ENCODE results near the gene PLAU.

PLAU gene

GRCh38 chr10:73910764-73911552, at the start of gene PLAU:
Gene PLAU (plus strand): TSS chr10:73911132. CDS start chr10:73911556, 424 bp downstream.
- ATAC-seq = peak; percentile 44 to 54

GRCh38 chr10:73862011-73862410, 48.9 kb upstream of the PLAU start:
- no peak for ATAC-seq

- ATAC-seq = no peak
These were observed 47.7 kb upstream of the PLAU start for GRCh38 chr10:73863039-73863817.

- ATAC-seq = no peak
These were observed 46.7 kb upstream of the PLAU start for GRCh38 chr10:73864229-73864628.

- no peak for ATAC-seq
These were observed 45.8 kb upstream of the PLAU start for GRCh38 chr10:73865107-73865458.

GRCh38 chr10:73865459-73866442, 45.2 kb upstream of the PLAU start:
- ATAC-seq = peak; percentile 69 to 72

- no peak for ATAC-seq
These were observed 44.3 kb upstream of the PLAU start for GRCh38 chr10:73866621-73867020.

- ATAC-seq = no peak
These were observed 43.7 kb upstream of the PLAU start for GRCh38 chr10:73867126-73867807.

GRCh38 chr10:73867871-73868631, 42.9 kb upstream of the PLAU start:
- no peak for ATAC-seq

- no peak for ATAC-seq
These were observed 42.2 kb upstream of the PLAU start for GRCh38 chr10:73868655-73869195.

- ATAC-seq = no peak
These were observed 39.4 kb upstream of the PLAU start for GRCh38 chr10:73871295-73872189.

GRCh38 chr10:73872190-73872710, 38.7 kb upstream of the PLAU start:
- no peak for ATAC-seq

- ATAC-seq = no peak
These were observed 37.6 kb upstream of the PLAU start for GRCh38 chr10:73873142-73873837.

GRCh38 chr10:73873838-73874215, 37.1 kb upstream of the PLAU start:
- ATAC-seq = no peak

- ATAC-seq = peak; percentile 85 to 89
These were observed 36.4 kb upstream of the PLAU start, which contains the start of gene CAMK2G for GRCh38 chr10:73874267-73875138. Gene CAMK2G (minus strand): TSS chr10:73874555. CDS start chr10:73874461, 94 bp downstream.

GRCh38 chr10:73875139-73875475, 35.8 kb upstream of the PLAU start:
- peak; percentile 43 to 54 for ATAC-seq

- no peak for ATAC-seq
These were observed 34.8 kb upstream of the PLAU start for GRCh38 chr10:73876157-73876556.

- no peak for ATAC-seq
These were observed 34.4 kb upstream of the PLAU start for GRCh38 chr10:73876566-73876965.

All from activated CD4-positive, CD25-positive, alpha-beta regulatory T cell treated with anti-CD3 and anti-CD28 coated beads, Interleukin-2, amount 50 U/mL, for 24 hours (primary cell).